ENCODE results near the gene NPHP4. TPM values are rescaled to one million over a fixed set of nuclear protein-coding genes. Genes with fewer than 3 reads are reported as not detected.
A peak's percentile ranks its signal among the peaks of the same experiment; 100 is the strongest.

Gene NPHP4
- total RNA-seq, 1 donor from 2014 or later = 12.8 TPM

GRCh38 chr1:5982276-5982675 lies 9.9 kb downstream of the NPHP4 start:
- no peak for DNase-seq (ENCODE audit: extremely low spot score, unreplicated experiment)
- peaks cover 5% of the 10 kb centered on the region for H3K36me3 Mint-ChIP-seq (ENCODE audit: unreplicated experiment)
- TF ChIP-seq CTCF (IDR thresholded peaks at IDR 0.05) = no peak
- H3K4me3 Mint-ChIP-seq (ENCODE audit: unreplicated experiment) = no peak overlapping the region
- no peak overlapping the region for H3K27ac Mint-ChIP-seq (ENCODE audit: unreplicated experiment)
- no peaks in the 10 kb centered on the region for H3K27me3 Mint-ChIP-seq (ENCODE audit: unreplicated experiment)
- H3K9me3 Mint-ChIP-seq (ENCODE audit: unreplicated experiment) = no peaks in the 10 kb centered on the region
- H3K4me1 Mint-ChIP-seq (ENCODE audit: unreplicated experiment) = peaks cover 3% of the 10 kb centered on the region

- no peaks in the 10 kb centered on the region for H3K9me3 Mint-ChIP-seq (ENCODE audit: unreplicated experiment)
- no peaks in the 10 kb centered on the region for H3K27me3 Mint-ChIP-seq (ENCODE audit: unreplicated experiment)
- no peak for TF ChIP-seq CTCF (IDR thresholded peaks at IDR 0.05)
- H3K4me1 Mint-ChIP-seq (ENCODE audit: unreplicated experiment) = peaks cover 3% of the 10 kb centered on the region
- no peak overlapping the region for H3K27ac Mint-ChIP-seq (ENCODE audit: unreplicated experiment)
- no peak for DNase-seq (ENCODE audit: extremely low spot score, unreplicated experiment)
- H3K36me3 Mint-ChIP-seq (ENCODE audit: unreplicated experiment) = peaks cover 5% of the 10 kb centered on the region
- H3K4me3 Mint-ChIP-seq (ENCODE audit: unreplicated experiment) = no peak overlapping the region
Measured at GRCh38 chr1:5981009-5981380, 11.2 kb downstream of the NPHP4 start.

GRCh38 chr1:5980314-5981008 lies 11.8 kb downstream of the NPHP4 start:
- Mint-ChIP-seq H3K27ac (ENCODE audit: unreplicated experiment) (no peak overlapping the region), H3K9me3 (ENCODE audit: unreplicated experiment) (no peaks in the 10 kb centered on the region), H3K27me3 (ENCODE audit: unreplicated experiment) (no peaks in the 10 kb centered on the region), H3K4me1 (ENCODE audit: unreplicated experiment) (peaks cover 3% of the 10 kb centered on the region), H3K36me3 (ENCODE audit: unreplicated experiment) (peaks cover 5% of the 10 kb centered on the region), H3K4me3 (ENCODE audit: unreplicated experiment) (no peak overlapping the region)
- no peak for DNase-seq (ENCODE audit: extremely low spot score, unreplicated experiment)
- TF ChIP-seq CTCF (IDR thresholded peaks at IDR 0.05) = peak; percentile 21

- no peak overlapping the region for H3K4me3 Mint-ChIP-seq (ENCODE audit: unreplicated experiment)
- no peak for DNase-seq (ENCODE audit: extremely low spot score, unreplicated experiment)
- H3K27me3 Mint-ChIP-seq (ENCODE audit: unreplicated experiment) = no peaks in the 10 kb centered on the region
- H3K27ac Mint-ChIP-seq (ENCODE audit: unreplicated experiment) = no peak overlapping the region
- no peak for TF ChIP-seq CTCF (IDR thresholded peaks at IDR 0.05)
- H3K9me3 Mint-ChIP-seq (ENCODE audit: unreplicated experiment) = no peaks in the 10 kb centered on the region
- peaks cover 5% of the 10 kb centered on the region for H3K36me3 Mint-ChIP-seq (ENCODE audit: unreplicated experiment)
- peaks cover 3% of the 10 kb centered on the region for H3K4me1 Mint-ChIP-seq (ENCODE audit: unreplicated experiment)
Measured at GRCh38 chr1:5979536-5980313, 12.5 kb downstream of the NPHP4 start.

GRCh38 chr1:5978452-5978851 lies 13.8 kb downstream of the NPHP4 start:
- no peak for TF ChIP-seq CTCF (IDR thresholded peaks at IDR 0.05)
- Mint-ChIP-seq H3K36me3 (ENCODE audit: unreplicated experiment) (peaks cover 5% of the 10 kb centered on the region), H3K4me1 (ENCODE audit: unreplicated experiment) (peaks cover 3% of the 10 kb centered on the region), H3K27me3 (ENCODE audit: unreplicated experiment) (no peaks in the 10 kb centered on the region), H3K4me3 (ENCODE audit: unreplicated experiment) (no peak overlapping the region), H3K9me3 (ENCODE audit: unreplicated experiment) (no peaks in the 10 kb centered on the region), H3K27ac (ENCODE audit: unreplicated experiment) (no peak overlapping the region)
- DNase-seq (ENCODE audit: extremely low spot score, unreplicated experiment) = no peak
